HCT116 (cell line): Measurements from ENCODE around the gene EDN2. TPM values are rescaled to one million over a fixed set of nuclear protein-coding genes. Genes with fewer than 3 reads are reported as not detected.

Source experiments
- ATAC-seq: fragments of 200-7000 bp; cut with Tn5 transposase; 2 replicates; pipeline ENCODE4 v1.9.1; 2020; ENCODE audit warnings: mild to moderate bottlenecking, moderate library complexity
- BruUV-seq: library from RNA; stranded (reverse); fragments of 400-500 nt; replicated peaks from 2 replicates; lab custom pipeline; 2021; lab: Mats Ljungman, UMichigan
- CTCF ChIA-PET: fragments of 300-600 bp; sonication (Branson Sonifier 250); formaldehyde crosslinking; loops from one replicate; lab custom pipeline; 2021; ENCODE audit warnings: antibody characterized with exemption; lab: Charles Lee
- POLR2A ChIA-PET: fragments of 300-600, 350-600 bp; sonication (Branson Sonifier 250); formaldehyde crosslinking; loops from one replicate; lab custom pipeline; 2021; ENCODE audit warnings: antibody characterized with exemption; lab: Charles Lee
- RAD21 ChIA-PET, 2 experiments: fragments of 300-600 bp; sonication (Branson Sonifier 250); formaldehyde crosslinking; loops; one replicate each; lab custom pipeline; 2023; ENCODE audit warnings: low total read pairs in 2 of 2; ENCODE audit not compliant: uncharacterized antibody in 2 of 2, unreplicated experiment in 2 of 2, low non-redundant PET in 1 of 2; lab: Charles Lee
- DNase-seq: peaks from one replicate; pipeline ENCODE4 v3.0.0-alpha.2; 2010; ENCODE audit warnings: low read depth, low spot score
- H2AFZ ChIP-seq: fragments of 200-600 bp; shearing (Covaris generic), sonication (generic); 2 replicates; pipeline ENCODE4 v1.6.1; 2017; ENCODE audit warnings: low read depth, mixed run types, mixed read lengths, antibody characterized with exemption, low read length; ENCODE audit not compliant: poor library complexity, severe bottlenecking
- H3K27ac ChIP-seq: 2 replicates; pipeline ENCODE4 v1.5.1; 2012; ENCODE audit warnings: low read depth, low read length
- H3K27me3 ChIP-seq: fragments of 200-600 bp; sonication (generic); 2 replicates; pipeline ENCODE4 v1.6.1; 2016; ENCODE audit warnings: mixed run types, low read length, mixed read lengths; ENCODE audit not compliant: insufficient read depth
- H3K36me3 ChIP-seq, 2 experiments: fragments of 200-500 bp in 1 of 2; fragments of 200-600 bp in 1 of 2; sonication (Bioruptor generic) in 1 of 2; sonication (generic) in 1 of 2; 2 replicates each; pipeline versions ENCODE4 v1.5.1 to v1.6.1; 2014 to 2016; ENCODE audit warnings: low read length in 2 of 2, inconsistent platforms in 1 of 2, mixed read lengths in 1 of 2, mixed run types in 1 of 2; ENCODE audit not compliant: insufficient read depth in 2 of 2, control insufficient read depth in 1 of 2
- H3K4me1 ChIP-seq, 2 experiments: fragments of 200-600 bp in 1 of 2; sonication (generic) in 1 of 2; 2 replicates each; pipeline versions ENCODE4 v1.5.1 to v1.6.1; 2012 to 2017; ENCODE audit warnings: low read length in 2 of 2, inconsistent platforms in 1 of 2, mild to moderate bottlenecking in 1 of 2, mixed read lengths in 1 of 2, mixed run types in 1 of 2, moderate library complexity in 1 of 2; ENCODE audit not compliant: insufficient read depth in 2 of 2, control insufficient read depth in 1 of 2
- H3K4me2 ChIP-seq: fragments of 200-600 bp; sonication (generic); 2 replicates; pipeline ENCODE4 v1.6.1; 2017; ENCODE audit warnings: mixed run types, low read length, mixed read lengths
- H3K4me3 ChIP-seq, 2 experiments: fragments of 200-600 bp in 1 of 2; sonication (generic) in 1 of 2; replicated peaks in 1 of 2; 2 replicates each; pipeline ENCODE4 v1.5.1; 2011 to 2016; ENCODE audit warnings: low read length in 2 of 2, control low read depth in 1 of 2, low read depth in 1 of 2, mild to moderate bottlenecking in 1 of 2, mixed read lengths in 1 of 2, mixed run types in 1 of 2
- H3K79me2 ChIP-seq: fragments of 200-600 bp; sonication (generic); 2 replicates; pipeline ENCODE4 v1.6.1; 2017; ENCODE audit warnings: mild to moderate bottlenecking, mixed run types, low read length, moderate library complexity, mixed read lengths; ENCODE audit not compliant: insufficient read depth
- H3K9ac ChIP-seq: fragments of 200-600 bp; sonication (generic); 2 replicates; pipeline ENCODE4 v1.6.1; 2016; ENCODE audit warnings: low read length, mixed read lengths
- H3K9me2 ChIP-seq: fragments of 200-600 bp; sonication (generic), shearing (Covaris generic); 2 replicates; pipeline ENCODE4 v1.6.1; 2017; ENCODE audit warnings: mixed run types, mild to moderate bottlenecking, moderate library complexity; ENCODE audit not compliant: insufficient read depth
- H3K9me3 ChIP-seq, 2 experiments: fragments of 200-500 bp in 1 of 2; fragments of 200-600 bp in 1 of 2; sonication (Bioruptor generic) in 1 of 2; sonication (generic) in 1 of 2; 2 replicates each; pipeline ENCODE4 v1.6.1; 2014 to 2017; ENCODE audit warnings: low read length in 2 of 2, mixed read lengths in 2 of 2, inconsistent platforms in 1 of 2, low read depth in 1 of 2, mild to moderate bottlenecking in 1 of 2, mixed run types in 1 of 2, moderate library complexity in 1 of 2; ENCODE audit not compliant: control insufficient read depth in 1 of 2, insufficient read depth in 1 of 2
- H4K20me1 ChIP-seq: fragments of 200-600 bp; sonication (generic), shearing (Covaris generic); 2 replicates; pipeline ENCODE4 v1.6.1; 2017; ENCODE audit warnings: mixed run types, mild to moderate bottlenecking, moderate library complexity; ENCODE audit not compliant: insufficient read depth
- CBX3 ChIP-seq: IDR thresholded peaks from 2 replicates; pipeline ENCODE4 v1.6.1; 2012; ENCODE audit warnings: low read depth
- EGR1 ChIP-seq: IDR thresholded peaks from 2 replicates; pipeline ENCODE4 v1.6.1; 2012; ENCODE audit warnings: low read depth
- EZH2phosphoT487 ChIP-seq: fragments of 200-600 bp; IDR thresholded peaks from 2 replicates; pipeline ENCODE4 v1.6.1; 2018; ENCODE audit warnings: antibody characterized with exemption, borderline replicate concordance
- JUND ChIP-seq: IDR thresholded peaks from 2 replicates; pipeline ENCODE4 v1.6.1; 2012
- POLR2A ChIP-seq: IDR thresholded peaks from 2 replicates; pipeline ENCODE4 v1.7.0; 2011; ENCODE audit warnings: borderline replicate concordance; ENCODE audit not compliant: insufficient read depth, insufficient read length; ENCODE audit errors: extremely low read depth
- RAD21 ChIP-seq: IDR thresholded peaks from 2 replicates; pipeline ENCODE4 v1.6.1; 2012; ENCODE audit warnings: low read depth, mild to moderate bottlenecking
- SIN3A ChIP-seq: IDR thresholded peaks from 2 replicates; pipeline ENCODE4 v1.6.1; 2012; ENCODE audit warnings: low read depth
- SRF ChIP-seq: IDR thresholded peaks from 2 replicates; pipeline ENCODE4 v1.6.1; 2012; ENCODE audit warnings: low read depth
- TCF7L2 ChIP-seq: IDR thresholded peaks from 2 replicates; pipeline ENCODE4 v1.7.0; 2011; ENCODE audit warnings: borderline replicate concordance, inconsistent platforms; ENCODE audit not compliant: insufficient read depth, insufficient read length; ENCODE audit errors: extremely low read depth
- YY1 ChIP-seq: IDR thresholded peaks from 2 replicates; pipeline ENCODE4 v1.6.1; 2011; ENCODE audit warnings: low read length, low read depth, moderate library complexity, mild to moderate bottlenecking; ENCODE audit not compliant: insufficient replicate concordance; ENCODE audit errors: extremely low read depth
- ZNF274 ChIP-seq: fragments of 200-500 bp; sonication (Bioruptor generic); IDR thresholded peaks from 2 replicates; pipeline ENCODE4 v1.6.1; 2014; ENCODE audit warnings: mild to moderate bottlenecking, low read depth, low read length, inconsistent platforms
- intact Hi-C: fragments of 100-400 bp; cut with micrococcal nuclease; formaldehyde crosslinking; loops from 2 replicates; pipeline ENCODE4 v1.10.0; 2022
- total RNA-seq: library from RNA; stranded (reverse); gene quantifications from one replicate; pipeline ENCODE4 v1.2.1, GENCODE V29; 2021; ENCODE audit not compliant: unreplicated experiment
- TF ChIP-seq, protein P1 (sequence below), 3 experiments: fragments of 200-600 bp in 1 of 3; sonication (generic) in 1 of 3; IDR thresholded peaks in 2 of 3; conservative IDR thresholded peaks in 1 of 3; 2 replicates each; pipeline ENCODE4 v1.5.1; 2012 to 2017; ENCODE audit warnings: low read depth in 2 of 3, low read length in 2 of 3, antibody characterized with exemption in 1 of 3, borderline replicate concordance in 1 of 3, control low read depth in 1 of 3, mild to moderate bottlenecking in 1 of 3, mixed read lengths in 1 of 3, mixed run types in 1 of 3, moderate library complexity in 1 of 3; ENCODE audit not compliant: insufficient read depth in 1 of 3
- TF ChIP-seq, protein P2 (sequence below): IDR thresholded peaks from 2 replicates; pipeline ENCODE4 v1.6.1; 2012
- TF ChIP-seq, protein P3 (sequence below): IDR thresholded peaks from 2 replicates; pipeline ENCODE4 v1.6.1; 2012; ENCODE audit warnings: low read depth
- TF ChIP-seq, protein P4 (sequence below): IDR thresholded peaks from 2 replicates; pipeline ENCODE4 v1.6.1; 2012

The EDN2 gene
- total RNA-seq, 1 experiment from 2014 or later = not detected

GRCh38 chr1:41475346-41475745 lies 9.1 kb downstream of the EDN2 start:
- no peak for DNase-seq
- Histone ChIP-seq H3K79me2 (no peaks in the 10 kb centered on the region), H3K9me3 (no peaks in the 10 kb centered on the region), H3K4me3 (no peak overlapping the region), H3K9me2 (no peaks in the 10 kb centered on the region), H3K4me1 (no peaks in the 10 kb centered on the region; a peak in 1 of 4 replicates), H3K27ac (no peak overlapping the region), H4K20me1 (no peaks in the 10 kb centered on the region), H3K27me3 (no peaks in the 10 kb centered on the region), H3K36me3 (no peaks in the 10 kb centered on the region), H2AFZ (no peak overlapping the region), H3K9ac (no peak overlapping the region), H3K4me2 (no peak overlapping the region)
- no TSS peak for BruUV-seq
- TF ChIP-seq, protein P1, sequence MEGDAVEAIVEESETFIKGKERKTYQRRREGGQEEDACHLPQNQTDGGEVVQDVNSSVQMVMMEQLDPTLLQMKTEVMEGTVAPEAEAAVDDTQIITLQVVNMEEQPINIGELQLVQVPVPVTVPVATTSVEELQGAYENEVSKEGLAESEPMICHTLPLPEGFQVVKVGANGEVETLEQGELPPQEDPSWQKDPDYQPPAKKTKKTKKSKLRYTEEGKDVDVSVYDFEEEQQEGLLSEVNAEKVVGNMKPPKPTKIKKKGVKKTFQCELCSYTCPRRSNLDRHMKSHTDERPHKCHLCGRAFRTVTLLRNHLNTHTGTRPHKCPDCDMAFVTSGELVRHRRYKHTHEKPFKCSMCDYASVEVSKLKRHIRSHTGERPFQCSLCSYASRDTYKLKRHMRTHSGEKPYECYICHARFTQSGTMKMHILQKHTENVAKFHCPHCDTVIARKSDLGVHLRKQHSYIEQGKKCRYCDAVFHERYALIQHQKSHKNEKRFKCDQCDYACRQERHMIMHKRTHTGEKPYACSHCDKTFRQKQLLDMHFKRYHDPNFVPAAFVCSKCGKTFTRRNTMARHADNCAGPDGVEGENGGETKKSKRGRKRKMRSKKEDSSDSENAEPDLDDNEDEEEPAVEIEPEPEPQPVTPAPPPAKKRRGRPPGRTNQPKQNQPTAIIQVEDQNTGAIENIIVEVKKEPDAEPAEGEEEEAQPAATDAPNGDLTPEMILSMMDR (IDR thresholded peaks at IDR 0.05 in 2 of 3, conservative IDR thresholded peaks at IDR 0.05 in 1 of 3; ENCODE audit: borderline replicate concordance in 1 of 3, insufficient read depth in 1 of 3, low read depth in 2 of 3, low read length in 2 of 3) = no peak
- TF ChIP-seq JUND (no peak), RAD21 (no peak), TCF7L2 (no peak), CBX3 (no peak), YY1 (no peak), ZNF274 (no peak), EGR1 (no peak), SIN3A (no peak), EZH2phosphoT487 (no peak), SRF (no peak), POLR2A (no peak)
- TF ChIP-seq, protein P2, sequence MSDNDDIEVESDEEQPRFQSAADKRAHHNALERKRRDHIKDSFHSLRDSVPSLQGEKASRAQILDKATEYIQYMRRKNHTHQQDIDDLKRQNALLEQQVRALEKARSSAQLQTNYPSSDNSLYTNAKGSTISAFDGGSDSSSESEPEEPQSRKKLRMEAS = no peak
- TF ChIP-seq, protein P3, sequence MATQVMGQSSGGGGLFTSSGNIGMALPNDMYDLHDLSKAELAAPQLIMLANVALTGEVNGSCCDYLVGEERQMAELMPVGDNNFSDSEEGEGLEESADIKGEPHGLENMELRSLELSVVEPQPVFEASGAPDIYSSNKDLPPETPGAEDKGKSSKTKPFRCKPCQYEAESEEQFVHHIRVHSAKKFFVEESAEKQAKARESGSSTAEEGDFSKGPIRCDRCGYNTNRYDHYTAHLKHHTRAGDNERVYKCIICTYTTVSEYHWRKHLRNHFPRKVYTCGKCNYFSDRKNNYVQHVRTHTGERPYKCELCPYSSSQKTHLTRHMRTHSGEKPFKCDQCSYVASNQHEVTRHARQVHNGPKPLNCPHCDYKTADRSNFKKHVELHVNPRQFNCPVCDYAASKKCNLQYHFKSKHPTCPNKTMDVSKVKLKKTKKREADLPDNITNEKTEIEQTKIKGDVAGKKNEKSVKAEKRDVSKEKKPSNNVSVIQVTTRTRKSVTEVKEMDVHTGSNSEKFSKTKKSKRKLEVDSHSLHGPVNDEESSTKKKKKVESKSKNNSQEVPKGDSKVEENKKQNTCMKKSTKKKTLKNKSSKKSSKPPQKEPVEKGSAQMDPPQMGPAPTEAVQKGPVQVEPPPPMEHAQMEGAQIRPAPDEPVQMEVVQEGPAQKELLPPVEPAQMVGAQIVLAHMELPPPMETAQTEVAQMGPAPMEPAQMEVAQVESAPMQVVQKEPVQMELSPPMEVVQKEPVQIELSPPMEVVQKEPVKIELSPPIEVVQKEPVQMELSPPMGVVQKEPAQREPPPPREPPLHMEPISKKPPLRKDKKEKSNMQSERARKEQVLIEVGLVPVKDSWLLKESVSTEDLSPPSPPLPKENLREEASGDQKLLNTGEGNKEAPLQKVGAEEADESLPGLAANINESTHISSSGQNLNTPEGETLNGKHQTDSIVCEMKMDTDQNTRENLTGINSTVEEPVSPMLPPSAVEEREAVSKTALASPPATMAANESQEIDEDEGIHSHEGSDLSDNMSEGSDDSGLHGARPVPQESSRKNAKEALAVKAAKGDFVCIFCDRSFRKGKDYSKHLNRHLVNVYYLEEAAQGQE = no peak
- TF ChIP-seq, protein P4, sequence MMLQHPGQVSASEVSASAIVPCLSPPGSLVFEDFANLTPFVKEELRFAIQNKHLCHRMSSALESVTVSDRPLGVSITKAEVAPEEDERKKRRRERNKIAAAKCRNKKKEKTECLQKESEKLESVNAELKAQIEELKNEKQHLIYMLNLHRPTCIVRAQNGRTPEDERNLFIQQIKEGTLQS = no peak
- ChIA-PET POLR2A (no interaction called here), RAD21 (no interaction called here), CTCF (interaction anchor here (1.2 kb wide), 1 partner anchor 192 kb away, joined by 4 read pairs; no protein-coding TSS in a partner anchor)
- no peak for ATAC-seq
- intact Hi-C loops = no loop called here
